8988T (cell line): Measurements from ENCODE around the gene SLC9A7.

Experiments used
- DNase-seq: peaks from one replicate; pipeline ENCODE4 v3.0.0; 2011

SLC9A7 gene

DNA sequence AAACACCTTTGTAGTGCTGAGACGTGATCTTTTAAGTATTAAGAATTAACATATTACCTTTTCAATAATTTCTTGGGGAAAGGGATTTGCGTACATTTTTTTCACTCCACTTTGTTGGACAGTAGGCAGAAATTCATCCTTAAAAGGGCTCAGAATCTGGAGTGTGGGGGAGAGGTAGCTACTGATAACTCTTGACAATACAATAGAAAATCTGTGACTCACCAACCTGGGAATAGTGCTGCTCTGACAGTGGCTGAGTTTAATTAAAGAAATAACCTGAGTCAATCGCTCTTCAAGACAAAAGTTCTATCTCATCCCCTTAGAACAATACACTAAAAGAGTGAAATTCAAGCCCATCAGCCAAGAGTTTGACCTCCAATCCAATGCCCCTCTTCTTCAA is 60.2 kb downstream of the SLC9A7 start:
- no peak for DNase-seq

DNA sequence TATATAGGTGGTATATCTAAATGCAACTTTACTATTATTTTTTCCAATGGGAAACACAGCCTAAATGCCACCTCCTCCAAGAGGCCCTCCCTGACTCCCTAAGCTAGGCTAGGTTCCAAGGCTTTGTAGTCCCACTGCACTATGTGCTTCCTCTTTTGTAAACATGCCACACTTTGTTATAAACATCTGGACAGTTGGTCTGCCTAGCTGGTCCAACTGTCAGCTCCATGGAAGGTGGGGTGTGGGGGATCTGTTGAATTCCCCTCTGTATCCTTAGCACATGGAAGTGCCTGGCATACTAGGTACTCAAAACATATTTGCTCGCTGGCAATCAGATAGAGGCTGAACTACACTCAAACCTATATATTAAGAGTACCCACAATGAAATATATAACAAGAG is 63.4 kb downstream of the SLC9A7 start:
- DNase-seq, result no peak

DNA sequence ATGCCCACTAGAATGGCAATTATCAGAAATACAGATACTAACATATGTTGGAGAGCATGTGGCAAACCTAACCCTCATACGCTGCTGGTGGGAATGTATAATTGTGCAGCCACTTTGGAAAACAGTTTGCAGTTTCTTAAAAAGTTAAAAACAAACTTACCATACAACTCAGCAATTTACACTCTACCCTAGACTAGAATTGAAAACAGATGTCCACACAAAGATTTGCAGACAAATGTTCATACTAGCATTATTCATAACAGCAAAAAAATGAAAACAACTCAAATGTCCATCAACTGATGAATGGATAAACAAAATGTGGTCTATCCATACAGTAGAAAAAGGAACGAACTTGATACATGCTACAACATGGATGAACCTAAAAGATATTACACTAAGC is 64.4 kb downstream of the SLC9A7 start:
- no peak for DNase-seq

DNA sequence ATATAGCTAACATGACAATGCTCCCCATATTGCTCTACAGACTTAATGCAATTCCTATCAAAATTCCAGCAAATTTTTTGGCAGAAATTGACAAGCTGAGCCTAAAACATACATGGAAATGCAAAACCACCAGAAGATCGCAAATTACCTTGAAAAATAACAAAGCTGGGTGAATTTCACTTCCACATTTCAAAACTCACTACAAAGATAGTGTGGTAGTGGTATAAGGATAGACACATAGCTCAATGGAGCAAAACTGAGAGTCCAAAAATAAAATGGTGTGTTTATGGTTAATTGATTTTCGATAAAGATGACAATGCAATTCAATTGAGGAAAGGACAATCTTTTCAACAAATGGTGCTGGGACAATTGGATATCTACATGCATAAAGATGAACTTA is 65.8 kb downstream of the SLC9A7 start:
- no peak for DNase-seq

DNA sequence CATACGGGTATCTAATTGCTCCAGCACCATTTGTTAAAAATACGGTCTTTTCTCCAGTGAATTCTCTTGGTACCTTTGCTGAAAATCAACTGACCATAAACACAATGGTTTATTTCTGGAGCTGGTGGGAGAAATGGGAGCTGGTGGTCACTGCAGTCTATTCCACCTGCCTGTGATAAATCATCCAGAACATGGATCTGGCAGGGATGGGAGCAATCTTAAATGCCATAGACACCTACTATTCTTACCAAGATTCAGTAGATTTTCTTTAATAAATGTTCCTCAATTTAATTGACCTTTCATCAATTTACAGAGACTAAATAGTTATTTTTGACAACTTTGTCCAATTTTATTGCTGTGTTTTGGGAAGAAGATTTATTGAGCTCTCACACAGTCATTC is 68.1 kb downstream of the SLC9A7 start:
- DNase-seq, result no peak

DNA sequence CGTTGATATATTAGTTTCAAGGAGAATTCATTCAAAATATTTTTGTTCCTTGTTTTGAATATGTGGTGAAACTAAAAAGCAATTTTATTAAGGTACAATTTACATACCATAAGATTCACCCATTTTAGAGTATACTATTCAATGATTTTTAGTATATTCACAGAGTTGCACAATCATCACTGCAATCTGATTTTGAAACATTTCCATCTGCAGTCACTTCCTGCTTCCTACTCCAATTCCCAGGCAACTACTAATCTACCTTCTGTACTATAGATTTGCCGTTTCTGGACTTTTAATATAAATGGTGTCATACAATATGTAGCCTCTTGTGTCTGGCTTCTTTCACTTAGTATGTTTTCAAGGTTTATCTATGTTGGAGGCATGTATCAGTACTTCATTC is 71.3 kb downstream of the SLC9A7 start:
- no peak for DNase-seq

DNA sequence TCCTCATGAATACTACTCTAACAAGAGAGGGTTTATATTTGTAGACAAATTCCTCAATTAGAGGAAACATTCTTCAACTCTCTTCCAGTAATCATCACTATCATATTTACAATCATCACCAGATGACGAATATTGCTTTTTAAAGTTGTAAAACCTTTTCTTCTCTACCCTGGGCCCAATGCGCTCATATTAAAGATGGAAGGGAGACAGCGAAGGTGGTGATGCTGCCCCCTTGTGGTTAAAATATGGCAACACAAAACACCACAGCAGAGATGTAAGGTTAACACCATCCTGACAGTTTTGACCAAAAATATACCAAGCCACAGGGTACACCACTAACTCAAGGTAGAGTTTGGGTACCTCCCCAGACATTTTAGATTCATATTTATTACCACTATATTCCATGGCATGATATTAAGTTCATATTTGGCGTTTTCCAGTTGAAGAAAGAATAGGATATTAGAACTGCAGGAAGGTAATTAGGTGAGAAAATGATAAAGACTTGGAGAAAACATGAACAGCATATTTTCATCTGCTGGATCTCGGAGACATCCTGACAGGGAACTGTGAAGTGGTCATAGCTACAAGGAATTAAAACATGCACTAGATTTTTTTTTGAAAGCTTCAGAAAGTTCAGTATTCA is 72.8 kb downstream of the SLC9A7 start:
- no peak for DNase-seq

DNA sequence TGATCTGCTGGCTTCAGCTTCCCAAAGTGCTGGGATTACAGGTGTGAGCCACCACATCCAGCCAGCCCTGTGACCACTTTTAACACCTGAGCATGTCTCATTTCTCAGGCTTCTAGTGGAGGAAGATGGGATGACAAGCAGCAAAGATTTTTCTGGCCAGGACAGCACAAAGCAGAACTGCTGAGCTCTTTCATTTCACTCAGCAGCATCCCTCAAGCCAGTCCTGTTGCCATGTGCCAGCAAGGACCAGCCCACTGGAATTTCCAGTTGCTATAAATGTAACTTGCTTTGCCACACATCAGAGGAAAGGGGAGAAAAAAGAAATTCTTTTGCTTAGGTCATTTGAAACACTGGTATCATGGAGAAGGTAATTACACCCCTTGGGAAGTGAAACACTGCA is 75.9 kb downstream of the SLC9A7 start:
- no peak for DNase-seq

DNA sequence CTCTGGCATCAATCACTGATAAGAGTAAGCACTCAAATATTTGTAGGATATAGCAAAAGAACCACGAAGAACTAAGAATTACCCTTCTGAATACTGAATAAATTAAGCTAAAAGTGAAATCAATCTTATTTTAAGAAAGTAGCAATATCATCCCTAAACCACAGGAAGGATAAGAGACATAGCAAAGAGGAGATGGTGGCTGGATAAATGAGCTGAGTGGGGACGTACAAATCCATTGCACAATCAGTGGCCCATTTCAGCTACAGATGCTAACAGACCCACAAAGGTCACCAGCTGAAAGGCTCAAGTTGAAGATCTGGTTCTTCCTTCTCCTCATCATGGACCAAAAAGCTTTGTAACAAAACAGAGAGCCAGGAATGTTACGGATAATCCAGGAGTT is 77.1 kb downstream of the SLC9A7 start:
- DNase-seq, result no peak

DNA sequence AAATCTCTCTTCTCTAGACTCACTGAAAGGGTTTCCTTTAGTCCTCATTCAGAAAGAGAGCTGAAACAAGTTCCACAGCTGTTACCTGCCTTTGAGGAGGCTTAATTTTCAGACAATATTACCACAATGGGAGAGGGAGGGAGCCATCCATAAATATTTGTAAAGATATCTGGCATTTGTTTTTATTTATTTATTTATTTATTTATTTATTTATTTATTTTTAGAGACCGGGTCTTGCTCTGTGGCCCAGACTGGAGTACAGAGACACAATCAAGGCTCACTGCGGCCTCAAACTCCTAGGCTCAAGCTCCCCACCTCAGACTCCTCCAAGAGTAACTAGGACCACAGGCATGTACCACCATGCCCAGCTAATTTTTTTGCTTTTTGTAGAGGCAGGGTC is 80.7 kb downstream of the SLC9A7 start:
- DNase-seq, result no peak

DNA sequence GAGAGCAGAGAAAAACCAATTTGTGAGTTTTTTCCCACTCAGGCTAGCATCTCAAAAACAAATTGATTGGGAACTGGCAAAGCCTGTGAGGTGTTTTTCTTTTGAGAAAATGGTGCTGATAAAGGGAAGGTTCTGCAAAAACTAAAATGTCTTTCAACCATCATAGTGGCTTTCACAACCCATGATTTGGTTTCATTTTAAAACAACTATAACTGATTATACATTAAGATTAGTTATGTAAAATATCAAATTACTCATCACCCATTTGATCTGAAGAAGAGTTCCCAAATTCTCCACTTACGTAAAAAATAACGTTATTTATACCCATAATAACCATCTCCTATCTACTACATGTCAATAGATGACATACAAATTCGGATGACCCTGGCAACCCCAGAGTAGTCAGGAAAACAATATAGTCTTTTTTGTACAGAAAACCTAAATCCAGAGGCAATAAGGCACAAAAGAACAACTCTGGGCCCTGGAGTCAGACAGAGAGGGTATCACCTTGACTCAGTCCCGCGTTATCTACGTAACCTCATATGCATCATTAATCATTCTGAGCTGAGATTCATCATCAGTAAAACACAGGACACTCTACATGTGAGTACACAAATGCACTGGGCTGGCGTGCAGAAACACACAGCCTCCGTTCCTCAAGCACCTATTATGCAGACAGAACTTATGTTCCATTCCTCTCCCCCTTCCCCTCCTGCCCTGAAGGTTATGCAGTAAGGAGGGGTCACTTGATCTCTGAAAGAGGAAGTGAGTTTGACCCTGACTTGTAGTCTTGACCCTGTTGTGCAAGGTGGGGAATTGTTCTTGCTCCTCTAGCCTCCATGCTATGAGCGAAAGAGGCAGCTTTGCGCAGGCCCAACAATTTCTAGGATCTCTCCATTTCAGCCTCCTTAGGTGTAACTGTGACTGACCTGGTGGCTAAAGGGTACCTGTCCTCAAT is 82.2 kb downstream of the SLC9A7 start:
- no peak for DNase-seq

DNA sequence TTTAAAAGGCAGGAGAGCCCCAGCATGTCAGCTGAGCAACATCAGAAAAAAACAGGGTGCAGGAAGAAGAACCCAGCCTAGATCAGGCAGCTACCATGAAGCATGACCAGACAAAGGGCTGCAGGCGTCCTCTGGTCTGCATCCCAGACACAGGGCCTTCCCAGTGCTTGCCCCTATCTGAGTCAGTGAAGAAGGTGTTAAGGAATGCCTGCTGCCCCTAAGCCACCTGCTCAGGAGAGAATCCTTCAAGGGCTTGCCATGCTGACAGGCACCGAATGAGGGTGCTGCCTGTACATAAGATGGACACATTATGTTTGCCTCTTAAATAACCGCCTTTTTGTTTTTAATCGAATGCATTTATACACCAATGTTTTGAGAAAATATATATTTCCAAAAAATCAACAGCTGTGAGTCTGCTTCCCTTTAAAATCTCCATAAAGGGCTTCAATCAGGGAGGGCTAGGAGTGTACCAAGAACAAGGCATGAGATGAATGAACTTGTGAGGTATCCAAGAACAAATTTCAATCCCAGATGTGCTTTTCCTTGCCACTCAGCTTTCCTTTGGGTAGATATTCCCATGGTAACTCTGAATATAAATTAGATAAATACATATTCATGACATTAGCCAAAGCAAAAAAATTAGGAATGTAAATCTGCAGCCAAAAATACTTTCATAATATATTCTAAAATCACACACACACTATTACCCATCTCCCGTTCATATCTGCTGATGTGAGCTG is 85.1 kb downstream of the SLC9A7 start:
- no peak for DNase-seq

DNA sequence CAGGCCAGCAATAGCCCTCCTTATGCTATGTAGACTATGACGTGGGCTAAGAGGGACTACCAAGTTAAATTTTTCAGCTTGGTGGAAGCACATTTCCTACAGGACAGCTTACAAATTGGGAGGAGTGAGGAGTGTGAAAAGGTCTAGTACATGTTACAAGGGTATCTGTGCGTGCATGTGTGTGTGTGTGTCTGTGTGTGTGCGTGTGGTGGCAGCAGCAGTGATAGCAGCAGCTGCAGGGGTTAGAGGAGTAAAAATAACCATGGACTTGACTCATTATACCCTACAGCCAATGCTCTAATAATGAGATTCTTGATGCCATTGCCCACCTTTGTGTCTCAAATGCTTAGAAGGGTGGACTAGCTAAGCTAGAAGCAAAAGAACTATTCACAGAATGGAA is 88.6 kb downstream of the SLC9A7 start:
- DNase-seq, result no peak

DNA sequence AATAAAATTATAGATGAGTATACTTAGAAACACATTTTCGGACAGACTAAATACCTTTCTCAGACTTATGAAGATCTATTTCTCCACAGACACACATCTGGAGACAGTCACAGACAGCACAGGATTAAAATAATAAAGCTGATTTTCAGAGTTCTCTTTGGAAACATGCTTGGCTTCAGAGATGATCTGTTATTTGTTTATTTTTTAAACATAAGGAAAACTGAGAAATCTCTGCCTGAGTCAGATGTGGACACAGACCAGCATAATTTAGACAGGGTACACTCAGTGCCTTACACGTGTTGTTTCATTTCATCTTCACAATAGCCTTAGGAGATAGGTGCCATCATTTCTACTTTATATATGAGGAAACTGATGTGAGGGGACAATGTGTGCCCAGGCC is 92.1 kb downstream of the SLC9A7 start:
- DNase-seq, result no peak

DNA sequence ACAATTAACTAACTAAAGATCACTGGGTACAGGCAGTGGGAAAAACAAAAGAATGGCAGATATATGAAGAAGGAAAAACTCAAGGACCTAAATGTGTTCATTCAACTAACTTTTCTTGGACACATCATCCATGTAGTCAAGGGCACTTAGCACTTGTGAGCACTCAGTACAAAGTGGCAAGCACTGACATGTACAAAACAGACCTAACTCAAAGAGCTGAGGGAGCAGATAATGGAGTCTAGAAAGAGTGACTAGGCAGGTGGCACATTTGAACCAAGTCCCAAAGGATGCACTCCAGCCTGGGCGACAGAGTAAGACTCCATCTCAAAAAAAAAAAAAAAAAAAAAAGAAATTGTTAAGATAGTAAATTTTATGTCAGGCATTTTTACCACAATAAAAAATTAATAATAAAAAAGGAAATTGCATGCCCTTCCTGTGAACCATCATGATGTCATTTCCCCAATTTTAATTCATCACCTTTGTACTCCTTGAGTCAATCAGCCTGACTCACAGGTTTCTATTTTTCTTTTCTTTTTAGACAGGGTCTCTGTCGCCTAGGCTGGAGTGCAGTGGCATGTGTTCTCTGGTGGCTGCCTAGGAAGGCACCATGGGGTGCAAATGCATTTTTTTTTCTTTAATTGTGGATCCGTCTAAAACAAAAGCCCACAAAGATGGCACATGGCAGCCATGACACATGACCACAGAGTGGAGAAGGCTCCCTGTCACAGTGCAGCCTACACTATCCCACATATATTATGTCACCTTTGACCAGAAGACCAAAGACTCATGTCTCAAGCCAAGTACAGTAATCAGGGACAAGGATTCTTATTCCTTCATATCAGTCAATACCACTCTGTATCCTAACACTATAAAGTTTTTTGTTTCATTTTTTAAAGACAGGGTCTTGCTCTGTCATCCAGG is 93.4 kb downstream of the SLC9A7 start:
- no peak for DNase-seq

DNA sequence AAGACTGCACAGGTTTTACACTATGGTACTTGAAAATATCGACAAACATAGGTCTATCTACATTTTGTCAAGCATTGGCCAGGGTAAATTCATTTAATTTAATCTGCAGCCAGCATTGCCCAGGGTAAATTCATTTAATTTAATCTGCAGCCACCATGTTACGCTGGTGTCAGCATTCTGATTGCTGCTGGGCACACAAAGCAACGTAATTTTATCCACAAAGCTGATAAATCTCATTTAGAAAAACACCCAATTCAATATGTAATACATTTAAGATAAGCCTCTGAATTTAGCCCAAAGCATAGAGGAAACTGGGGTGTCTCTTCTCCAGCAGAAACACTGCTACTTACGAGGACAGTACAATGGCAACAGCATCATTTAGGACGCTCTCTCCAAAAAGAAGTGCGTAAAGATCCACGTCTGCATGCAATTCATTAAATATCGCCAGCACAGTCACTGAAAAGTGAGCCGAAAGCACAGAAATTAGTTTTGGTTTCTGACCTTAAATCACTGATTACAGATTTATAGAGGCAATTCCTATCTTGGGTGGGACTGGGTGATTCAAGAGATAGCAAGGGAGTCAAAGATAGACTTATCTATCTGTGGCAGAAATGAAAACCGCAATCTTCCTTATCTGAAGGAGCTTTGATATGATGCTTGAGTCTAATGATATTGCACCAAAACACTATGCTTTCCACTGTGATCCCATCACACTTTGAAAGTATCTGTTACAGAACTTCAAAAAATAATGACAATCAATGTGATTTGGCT is 96.5 kb downstream of the SLC9A7 start:
- no peak for DNase-seq

DNA sequence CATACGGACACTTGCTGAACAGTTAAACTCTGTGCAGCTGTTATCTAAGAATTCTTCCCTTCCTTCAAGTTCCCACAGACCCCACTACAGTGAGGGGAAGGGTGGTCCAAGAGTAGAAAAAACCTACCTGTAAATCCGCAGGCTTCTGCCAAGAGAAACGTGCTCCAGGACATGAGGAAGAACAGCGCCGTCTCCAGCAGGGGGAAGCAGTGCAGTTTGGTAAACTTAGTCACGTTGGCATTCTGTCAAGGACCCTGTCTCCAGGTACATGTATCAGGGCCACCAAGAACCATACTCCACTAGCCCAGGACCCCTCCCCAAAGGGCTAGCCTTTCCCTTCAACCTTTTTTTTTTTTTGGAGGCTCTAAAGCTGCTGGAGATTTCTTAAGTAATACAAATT is 105.4 kb downstream of the SLC9A7 start:
- DNase-seq, result no peak

DNA sequence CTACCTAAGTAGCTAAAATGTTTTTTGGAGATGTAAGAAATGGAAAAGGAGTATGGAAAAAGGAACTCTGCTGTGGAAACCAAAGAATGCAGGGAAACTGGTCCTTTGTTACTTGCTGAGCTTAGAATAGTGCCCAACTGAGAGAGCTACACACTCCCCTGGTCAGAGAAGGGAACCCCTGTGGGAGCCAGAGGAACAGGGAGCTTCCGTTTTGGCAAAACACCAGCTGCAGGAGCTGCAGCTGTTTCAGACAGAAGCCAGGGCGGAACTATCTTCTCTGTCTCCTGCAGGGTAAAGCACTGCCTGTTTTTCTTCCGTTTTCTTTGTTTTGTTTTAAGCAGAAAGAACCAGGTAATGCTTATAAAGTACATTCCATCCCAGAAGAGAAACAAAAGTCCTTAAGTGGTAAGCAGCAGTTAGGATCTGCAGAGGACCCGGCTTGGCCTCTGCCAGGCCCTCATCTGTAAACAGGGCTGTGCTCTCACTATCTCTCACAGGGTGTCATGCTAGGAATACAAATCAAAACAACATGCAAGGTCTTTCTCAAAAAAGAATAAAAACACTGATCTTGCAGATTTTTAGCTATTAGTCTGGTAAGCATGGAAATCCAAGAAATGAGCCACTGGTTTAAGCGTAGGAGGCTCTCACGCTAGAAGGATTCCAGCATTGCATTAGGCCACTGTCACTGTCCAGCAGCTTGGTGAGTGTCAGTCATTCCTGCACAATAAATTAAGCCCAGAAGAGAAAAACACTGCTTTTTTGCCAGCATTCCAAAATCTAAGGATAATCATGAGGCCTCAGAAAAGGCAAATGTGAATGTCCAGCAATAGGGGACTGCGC is 109.3 kb downstream of the SLC9A7 start:
- no peak for DNase-seq

DNA sequence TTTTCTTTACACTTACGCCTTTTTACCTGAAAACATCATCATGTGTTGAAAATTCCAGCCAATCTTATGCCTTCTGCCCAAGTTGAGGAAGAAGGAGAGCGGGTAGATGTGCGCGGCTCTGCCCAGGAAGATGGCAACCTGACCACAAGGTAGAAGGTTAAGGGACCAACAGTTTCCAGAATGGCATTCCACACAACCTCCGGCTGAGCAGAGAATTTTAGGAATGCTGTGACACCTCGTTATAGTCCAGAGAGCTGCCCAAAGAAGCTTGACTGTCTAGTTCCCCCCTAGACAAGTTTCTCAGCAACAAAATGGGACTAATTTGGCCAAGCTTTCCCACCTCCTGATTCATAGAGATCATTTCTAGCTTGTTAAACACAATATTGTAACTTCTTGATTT is 110.3 kb downstream of the SLC9A7 start:
- DNase-seq, result no peak

DNA sequence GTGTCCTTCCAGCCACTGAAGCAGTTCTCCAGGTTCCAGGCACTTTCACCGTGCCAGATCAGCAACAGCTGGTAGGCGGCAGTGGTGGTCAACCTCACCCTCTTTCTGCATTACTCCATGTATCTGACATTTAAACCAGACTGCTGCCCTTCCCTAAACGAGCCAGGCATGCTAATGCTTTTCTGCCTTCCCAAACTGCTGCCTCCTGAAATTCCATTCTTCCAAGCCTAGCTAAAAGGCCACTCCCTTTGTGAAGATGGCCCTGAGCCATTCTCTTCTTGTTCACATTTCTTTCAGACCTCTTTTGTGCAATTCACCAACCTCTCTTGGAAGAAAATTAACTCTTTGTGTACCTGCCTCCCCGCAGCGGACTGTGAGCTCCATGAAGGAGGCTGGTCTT is 111.7 kb downstream of the SLC9A7 start:
- no peak for DNase-seq

DNA sequence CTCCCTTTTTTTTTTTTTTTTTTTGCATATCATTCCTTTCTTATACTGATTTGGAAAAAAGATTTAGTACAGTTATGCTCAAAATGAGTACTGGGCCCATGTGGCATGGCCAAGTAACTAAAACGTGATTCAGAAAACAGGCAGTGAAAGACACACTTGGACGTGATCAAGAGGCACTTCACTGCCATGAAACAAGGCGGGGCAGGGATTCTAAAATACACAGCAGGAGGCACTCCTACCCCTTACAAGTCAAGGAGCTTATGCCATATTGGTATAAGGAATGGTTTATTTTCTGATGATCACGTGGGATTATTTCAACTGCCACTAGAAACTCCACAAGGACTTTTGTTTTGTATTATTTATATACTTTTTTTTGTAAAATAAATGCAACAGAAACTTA is 113.3 kb downstream of the SLC9A7 start:
- DNase-seq, result no peak
